Tibial artery (tissue), 4 donors: ENCODE data around the gene BCKDHA.
"Not testable (repeated sequence)": the region's sequence is repeated elsewhere in the genome, so short reads cannot be mapped to it uniquely, and the experiment has no call there.

Source experiments
- DNase-seq, 2 donors: peaks; one replicate each; pipeline ENCODE4 v3.0.0-alpha.2; 2019
- H3K27ac ChIP-seq, 2 donors: fragments of 200-600 bp; sonication (generic) in 1 of 2; 1 replicate in 1 of 2; 2 replicates in 1 of 2; pipeline ENCODE4 v1.5.1; 2018 to 2019; ENCODE audit warnings: mild to moderate bottlenecking in 1 of 2
- H3K27me3 ChIP-seq, 2 donors: fragments of 200-600 bp; sonication (generic) in 1 of 2; one replicate each; pipeline versions ENCODE4 v1.5.1 to v1.6.0; 2016 to 2019
- H3K36me3 ChIP-seq, 3 donors: fragments of 200-600 bp; sonication (generic) in 2 of 3; one replicate each; pipeline ENCODE4 v1.5.1; 2016 to 2019; ENCODE audit warnings: mild to moderate bottlenecking in 2 of 3
- H3K4me1 ChIP-seq, 4 donors: fragments of 200-600 bp; sonication (generic) in 2 of 4; 1 replicate in 3 of 4; 2 replicates in 1 of 4; pipeline ENCODE4 v1.5.1; 2016 to 2019
- H3K4me3 ChIP-seq, 2 donors: fragments of 200-600 bp; sonication (generic) in 1 of 2; 1 replicate in 1 of 2; 2 replicates in 1 of 2; pipeline ENCODE4 v1.5.1; 2018 to 2019; ENCODE audit warnings: mild to moderate bottlenecking in 2 of 2
- H3K9me3 ChIP-seq, 3 donors: fragments of 200-600 bp; sonication (generic) in 1 of 3; one replicate each; pipeline ENCODE4 v1.5.1; 2016 to 2019
- intact Hi-C: fragments of 100-400 bp; cut with DNase I; formaldehyde crosslinking; loops from one replicate; pipeline ENCODE4 v1.15.0; 2023; ENCODE audit warnings: low total_unique reads
- TF ChIP-seq, protein P1 (sequence below), 2 experiments: fragments of 200-600 bp in 1 of 2; fragments of 450-650 bp in 1 of 2; IDR thresholded peaks; one replicate each; pipeline ENCODE4 v1.5.1; 2017 to 2019; ENCODE audit warnings: antibody characterized with exemption in 2 of 2, mild to moderate bottlenecking in 1 of 2, moderate library complexity in 1 of 2

Gene BCKDHA

DNA sequence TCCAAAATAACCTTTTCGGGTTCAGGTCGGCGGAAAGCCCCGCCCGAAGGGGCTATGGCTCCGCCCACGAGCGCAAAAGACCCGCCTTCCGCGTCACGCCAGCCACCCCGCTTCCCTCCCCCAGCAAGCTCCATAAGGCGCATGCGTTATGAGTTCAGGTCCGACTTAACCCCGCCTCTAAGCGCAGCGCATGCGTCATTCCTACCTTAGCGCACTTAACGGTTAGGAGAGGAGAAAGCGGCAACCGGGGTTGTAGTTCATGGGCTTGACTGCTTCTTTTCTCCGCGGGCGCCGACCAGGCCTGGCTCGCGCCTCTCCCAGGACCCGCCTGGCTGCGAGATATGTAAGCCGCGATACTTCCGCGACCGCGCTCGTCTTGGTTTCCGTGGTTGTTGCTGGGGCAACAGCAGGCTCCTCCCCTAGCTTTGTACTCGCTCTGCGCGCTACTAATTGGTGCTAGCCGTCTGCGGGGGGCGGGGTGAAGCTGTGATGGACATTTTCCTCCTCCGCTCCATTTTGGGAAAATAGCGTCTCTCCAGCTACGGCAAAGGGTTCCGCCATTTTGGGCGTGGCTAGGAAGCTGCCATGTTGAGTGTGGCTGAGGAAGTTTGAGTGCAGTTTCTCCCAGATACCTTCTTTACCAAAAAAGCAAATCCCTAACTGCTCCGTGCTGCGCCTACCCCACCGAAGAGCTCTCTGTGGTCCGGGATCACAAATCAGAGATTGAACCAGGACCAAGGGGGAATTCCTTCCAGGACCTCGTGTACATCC lies 33.7 kb upstream of the BCKDHA start, which contains the start of gene B9D2:
Gene B9D2 (minus strand): TSS at position 397 of the 771 bp plus-strand sequence. CDS start 630 bp downstream, outside the sequence.
- Histone ChIP-seq H3K9me3 (no peaks in the 10 kb centered on the region), H3K27me3 (no peaks in the 10 kb centered on the region), H3K4me3 (peak within 1 kb of the TSS; percentile 65 to 66), H3K4me1 (peaks cover 0 to 26% (median 13%) of the 10 kb centered on the region in 4 donors), H3K36me3 (no peaks in the 10 kb centered on the region), H3K27ac (peak within 1 kb of the TSS; percentile 90 to 95)
- intact Hi-C loops = loop anchor here (10.0 kb wide), 1 partner anchor 61 kb away; the partner anchor contains the start of gene B3GNT8
- peak; percentile 99 for DNase-seq
- TF ChIP-seq, protein P1, sequence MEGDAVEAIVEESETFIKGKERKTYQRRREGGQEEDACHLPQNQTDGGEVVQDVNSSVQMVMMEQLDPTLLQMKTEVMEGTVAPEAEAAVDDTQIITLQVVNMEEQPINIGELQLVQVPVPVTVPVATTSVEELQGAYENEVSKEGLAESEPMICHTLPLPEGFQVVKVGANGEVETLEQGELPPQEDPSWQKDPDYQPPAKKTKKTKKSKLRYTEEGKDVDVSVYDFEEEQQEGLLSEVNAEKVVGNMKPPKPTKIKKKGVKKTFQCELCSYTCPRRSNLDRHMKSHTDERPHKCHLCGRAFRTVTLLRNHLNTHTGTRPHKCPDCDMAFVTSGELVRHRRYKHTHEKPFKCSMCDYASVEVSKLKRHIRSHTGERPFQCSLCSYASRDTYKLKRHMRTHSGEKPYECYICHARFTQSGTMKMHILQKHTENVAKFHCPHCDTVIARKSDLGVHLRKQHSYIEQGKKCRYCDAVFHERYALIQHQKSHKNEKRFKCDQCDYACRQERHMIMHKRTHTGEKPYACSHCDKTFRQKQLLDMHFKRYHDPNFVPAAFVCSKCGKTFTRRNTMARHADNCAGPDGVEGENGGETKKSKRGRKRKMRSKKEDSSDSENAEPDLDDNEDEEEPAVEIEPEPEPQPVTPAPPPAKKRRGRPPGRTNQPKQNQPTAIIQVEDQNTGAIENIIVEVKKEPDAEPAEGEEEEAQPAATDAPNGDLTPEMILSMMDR (IDR thresholded peaks at IDR 0.05) = no peak

DNA sequence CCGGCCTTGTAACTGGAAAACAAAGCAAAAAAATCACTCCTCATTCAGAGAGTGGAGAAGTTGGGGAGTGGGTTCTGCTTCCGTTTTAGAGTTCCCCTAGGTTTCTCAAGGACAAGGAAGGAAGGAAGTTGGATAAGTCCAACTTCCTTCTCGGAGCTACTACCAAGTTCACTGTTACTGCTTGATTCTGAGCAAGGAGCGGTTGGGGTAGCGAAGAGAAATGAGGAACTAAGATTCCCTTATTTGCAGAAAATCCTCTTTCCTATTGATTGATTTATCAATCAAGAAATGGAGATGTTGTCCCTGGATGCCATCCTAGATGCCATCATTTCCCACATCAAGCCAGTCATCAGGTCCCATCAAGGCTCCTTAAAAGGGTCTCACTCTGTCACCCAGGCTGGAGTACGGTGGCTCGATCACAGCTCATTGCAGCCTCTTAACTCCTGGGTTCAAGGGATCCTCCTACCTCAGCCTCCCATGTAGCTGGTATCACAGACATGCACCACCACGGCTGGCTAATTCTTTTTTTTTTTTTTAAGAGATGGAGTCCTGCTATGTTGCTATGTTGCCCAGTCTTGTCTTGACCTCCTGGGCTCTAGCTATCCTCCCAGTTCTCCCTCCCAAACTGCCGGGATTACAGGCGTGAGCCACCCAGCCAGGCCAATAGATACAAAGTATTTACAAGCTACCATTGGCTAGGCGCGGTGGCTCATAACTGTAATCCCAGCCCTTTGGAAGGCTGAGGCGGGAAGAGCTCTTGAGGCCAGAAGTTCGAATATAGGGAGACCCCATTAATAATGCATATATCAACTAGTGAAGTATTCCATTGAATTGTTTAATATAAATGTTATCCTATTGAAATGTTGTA lies 32.9 kb upstream of the BCKDHA start:
- intact Hi-C loops = loop anchor here (10.0 kb wide), 1 partner anchor 60 kb away; the partner anchor contains the start of gene B3GNT8
- DNase-seq = no peak
- peaks cover 0 to 26% (median 13%) of the 10 kb centered on the region in 4 donors for H3K4me1 ChIP-seq
- TF ChIP-seq, protein P1 (IDR thresholded peaks at IDR 0.05) = no peak
- no peaks in the 10 kb centered on the region for H3K9me3 ChIP-seq
- H3K27ac ChIP-seq = peak overlapping the region; percentile 90 to 95
- no peaks in the 10 kb centered on the region for H3K27me3 ChIP-seq
- H3K4me3 ChIP-seq = peak overlapping the region; percentile 65 to 66
- H3K36me3 ChIP-seq = no peaks in the 10 kb centered on the region

DNA sequence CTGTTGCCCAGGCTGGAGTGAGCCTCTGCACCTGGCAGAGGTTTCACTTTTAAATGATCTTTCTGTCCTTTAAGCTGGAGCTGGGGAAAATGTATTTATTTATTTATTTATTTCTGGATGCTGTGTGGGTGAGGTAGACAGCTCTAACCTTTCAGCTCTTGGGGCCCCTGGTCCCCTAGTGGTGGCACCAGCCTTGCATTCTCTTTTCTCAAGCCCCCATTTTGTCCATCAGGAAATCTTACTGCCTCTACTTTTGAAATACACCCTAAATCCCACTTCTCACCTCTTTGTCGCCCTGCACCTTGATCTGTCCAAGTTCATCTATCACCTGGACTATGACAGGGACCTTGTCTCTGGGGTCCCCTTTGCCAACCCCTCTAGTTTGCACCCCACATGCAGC lies 31.5 kb upstream of the BCKDHA start:
- no peaks in the 10 kb centered on the region for H3K9me3 ChIP-seq
- no peak for DNase-seq
- TF ChIP-seq, protein P1 (IDR thresholded peaks at IDR 0.05) = no peak
- intact Hi-C loops = loop anchor here (10.0 kb wide), 1 partner anchor 59 kb away; the partner anchor contains the start of gene B3GNT8
- H3K4me3 ChIP-seq = no peak overlapping the region
- H3K4me1 ChIP-seq = peaks cover 0 to 26% (median 13%) of the 10 kb centered on the region in 4 donors
- H3K27me3 ChIP-seq = no peaks in the 10 kb centered on the region
- no peaks in the 10 kb centered on the region for H3K36me3 ChIP-seq
- H3K27ac ChIP-seq = no peak overlapping the region

DNA sequence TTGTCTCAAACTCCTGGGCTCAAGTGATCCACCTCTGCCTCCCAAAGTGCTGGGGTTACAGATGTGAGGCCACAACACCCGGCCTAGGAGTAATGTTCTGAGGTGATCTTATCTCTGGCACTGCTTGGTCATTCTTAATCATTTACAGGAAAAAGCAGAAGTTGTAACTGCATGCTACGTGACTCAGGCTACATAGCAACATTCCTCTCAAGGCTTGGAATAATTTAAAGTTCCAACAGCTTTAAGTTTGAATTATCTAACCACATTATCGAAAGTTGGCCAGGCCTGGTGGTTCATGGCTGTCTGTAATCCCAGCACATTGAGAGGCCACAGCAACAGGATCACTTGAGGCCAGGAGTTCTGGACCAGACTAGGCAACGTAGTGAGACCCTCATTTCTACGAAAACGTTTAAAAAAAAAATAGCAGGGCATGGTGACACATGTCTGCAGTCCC lies 29.7 kb upstream of the BCKDHA start:
- DNase-seq = no peak
- intact Hi-C loops = loop anchor here (10.0 kb wide), 1 partner anchor 57 kb away; the partner anchor contains the start of gene B3GNT8
- Histone ChIP-seq H3K36me3 (no peaks in the 10 kb centered on the region), H3K27me3 (no peaks in the 10 kb centered on the region), H3K27ac (peak overlapping the region in 1 of 2 donors; percentile 31), H3K4me3 (no peak overlapping the region), H3K4me1 (peaks cover 0 to 26% (median 12%) of the 10 kb centered on the region in 4 donors), H3K9me3 (no peaks in the 10 kb centered on the region)
- TF ChIP-seq, protein P1 (IDR thresholded peaks at IDR 0.05) = no peak

DNA sequence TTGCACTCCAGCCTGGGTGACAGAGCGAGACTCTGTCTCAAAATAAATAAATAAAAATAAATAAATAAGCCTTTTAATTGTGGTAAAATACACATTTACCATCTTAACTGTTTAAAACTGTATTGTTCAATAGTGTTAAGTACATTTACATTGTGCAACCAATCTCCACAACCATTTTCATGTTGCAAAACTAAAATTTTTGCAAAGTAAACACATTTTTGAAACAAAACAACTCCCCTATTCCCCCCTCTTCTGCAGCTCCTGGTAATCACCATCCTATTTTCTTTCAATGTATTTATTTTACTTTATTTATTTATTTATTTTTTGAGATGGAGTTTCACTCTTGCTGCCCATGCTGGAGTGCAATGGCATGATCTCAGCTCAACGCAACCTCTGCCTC lies 27.8 kb upstream of the BCKDHA start:
- no peak overlapping the region for H3K4me3 ChIP-seq
- TF ChIP-seq, protein P1 (IDR thresholded peaks at IDR 0.05) = no peak
- no peaks in the 10 kb centered on the region for H3K9me3 ChIP-seq
- intact Hi-C loops = loop anchor here (10.0 kb wide), 1 partner anchor 55 kb away; the partner anchor contains the start of gene B3GNT8
- H3K27me3 ChIP-seq = no peaks in the 10 kb centered on the region
- no peaks in the 10 kb centered on the region for H3K36me3 ChIP-seq
- no peak for DNase-seq
- peaks cover 0 to 27% (median 13%) of the 10 kb centered on the region in 4 donors for H3K4me1 ChIP-seq
- no peak overlapping the region for H3K27ac ChIP-seq

DNA sequence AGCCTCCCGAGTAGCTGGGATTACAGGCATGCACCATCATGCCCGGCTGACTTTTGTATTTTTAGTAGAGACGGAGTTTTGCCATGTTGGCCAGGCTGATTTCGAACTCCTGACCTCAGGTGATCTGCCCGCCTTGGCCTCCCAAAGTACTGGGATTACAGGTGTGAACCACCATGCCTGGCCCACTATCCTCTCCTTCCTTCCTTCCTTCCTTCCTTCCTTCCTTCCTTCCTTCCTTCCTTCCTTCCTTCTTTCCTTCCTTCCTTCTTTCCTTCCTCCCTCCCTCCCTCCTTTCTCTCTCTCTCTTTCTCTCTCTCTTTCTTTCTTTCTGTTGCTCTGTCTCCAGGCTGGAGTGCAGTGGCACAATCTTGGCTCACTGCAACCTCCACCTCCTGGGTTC lies 26.5 kb upstream of the BCKDHA start:
- DNase-seq, H3K27ac ChIP-seq, H3K27me3 ChIP-seq, H3K9me3 ChIP-seq, H3K36me3 ChIP-seq, intact Hi-C loops, H3K4me3 ChIP-seq: not testable (repeated sequence)
- peaks cover 0 to 29% (median 12%) of the 10 kb centered on the region in 4 donors for H3K4me1 ChIP-seq
